OCI-LY7 (cell line): Measurements from ENCODE around the gene FDPS. TPM values are rescaled to one million over a fixed set of nuclear protein-coding genes. Genes with fewer than 3 reads are reported as not detected.

Source experiments
- BruUV-seq: library from RNA; stranded (reverse); fragments of 400-500 nt; replicated peaks from 2 replicates; lab custom pipeline; 2021; lab: Mats Ljungman, UMichigan
- CTCF ChIA-PET: fragments of 300-600 bp; sonication (Branson Sonifier 250); formaldehyde crosslinking; loops from one replicate; lab custom pipeline; 2022; ENCODE audit warnings: antibody characterized with exemption; ENCODE audit not compliant: unreplicated experiment; lab: Charles Lee
- POLR2A ChIA-PET: fragments of 300-600 bp; sonication (Branson Sonifier 250); formaldehyde crosslinking; loops from one replicate; lab custom pipeline; 2022; ENCODE audit warnings: antibody characterized with exemption; lab: Charles Lee
- DNase-seq: peaks from one replicate; pipeline ENCODE4 v3.0.0-alpha.2; 2015; ENCODE audit warnings: low spot score
- H2AFZ ChIP-seq: fragments of 200-600 bp; sonication (generic), shearing (Covaris generic); 2 replicates; pipeline ENCODE4 v1.6.1; 2014; ENCODE audit warnings: mild to moderate bottlenecking, antibody characterized with exemption, low read length, moderate library complexity
- H3K27ac ChIP-seq: fragments of 200-600 bp; sonication (generic); 2 replicates; pipeline ENCODE4 v1.5.1; 2014; ENCODE audit warnings: mixed run types, low read depth, mild to moderate bottlenecking, moderate library complexity, low read length, inconsistent platforms; ENCODE audit not compliant: poor library complexity, severe bottlenecking
- H3K36me3 ChIP-seq: fragments of 200-600 bp; sonication (generic); 2 replicates; pipeline ENCODE4 v1.6.1; 2014; ENCODE audit warnings: mild to moderate bottlenecking, antibody characterized with exemption, low read length, moderate library complexity, mixed read lengths; ENCODE audit not compliant: insufficient read depth
- H3K4me1 ChIP-seq: fragments of 200-600 bp; sonication (generic); 2 replicates; pipeline ENCODE4 v1.5.1; 2014; ENCODE audit warnings: mild to moderate bottlenecking, low read length; ENCODE audit not compliant: insufficient read depth, poor library complexity, severe bottlenecking
- H3K4me2 ChIP-seq: fragments of 200-600 bp; sonication (generic); 2 replicates; pipeline ENCODE4 v1.6.1; 2014; ENCODE audit warnings: mild to moderate bottlenecking, low read length
- H3K4me3 ChIP-seq: fragments of 200-600 bp; sonication (generic); 2 replicates; pipeline ENCODE4 v1.5.1; 2014; ENCODE audit warnings: mild to moderate bottlenecking, low read depth, low read length; ENCODE audit not compliant: poor library complexity, severe bottlenecking
- H3K79me2 ChIP-seq: fragments of 200-600 bp; sonication (generic); 2 replicates; pipeline ENCODE4 v1.6.1; 2016; ENCODE audit warnings: low read depth, mild to moderate bottlenecking, low read length, moderate library complexity, mixed read lengths; ENCODE audit not compliant: insufficient read depth
- H3K9me2 ChIP-seq: fragments of 200-600 bp; sonication (generic); 2 replicates; pipeline ENCODE4 v1.6.1; 2016; ENCODE audit warnings: mild to moderate bottlenecking, low read length, mixed read lengths; ENCODE audit not compliant: insufficient read depth
- H3K9me3 ChIP-seq: fragments of 200-600 bp; sonication (generic); 2 replicates; pipeline ENCODE4 v1.6.1; 2014; ENCODE audit warnings: mild to moderate bottlenecking, mixed run types, low read length, mixed read lengths
- H4K20me1 ChIP-seq: fragments of 200-600 bp; sonication (generic); 2 replicates; pipeline ENCODE4 v1.6.1; 2014; ENCODE audit warnings: mild to moderate bottlenecking, antibody characterized with exemption, low read length, moderate library complexity, mixed read lengths; ENCODE audit not compliant: insufficient read depth
- EZH2phosphoT487 ChIP-seq: fragments of 200-600 bp; sonication (generic); IDR thresholded peaks from 2 replicates; pipeline ENCODE4 v1.6.1; 2018; ENCODE audit warnings: low read depth, borderline replicate concordance, mild to moderate bottlenecking, mixed run types, antibody characterized with exemption, low read length, moderate library complexity, mixed read lengths
- intact Hi-C: fragments of 100-400 bp; cut with micrococcal nuclease; formaldehyde crosslinking; loops from one replicate; pipeline ENCODE4 v1.10.0; 2022; ENCODE audit not compliant: unreplicated experiment
- total RNA-seq, 2 experiments: library from RNA; depleted of rRNA in 1 of 2; stranded (reverse); fragments of >200 nt in 1 of 2; shearing (Covaris generic) in 1 of 2; gene quantifications; 2 replicates each; pipeline ENCODE4 v1.2.3, GENCODE V29; 2014 to 2022
- TF ChIP-seq, protein P1 (sequence below): fragments of 200-600 bp; sonication (generic); conservative IDR thresholded peaks from 2 replicates; pipeline ENCODE4 v1.5.1; 2014; ENCODE audit warnings: mild to moderate bottlenecking, antibody characterized with exemption, low read length, moderate library complexity, mixed read lengths

The FDPS gene
- total RNA-seq, 2 experiments from 2014 or later, result 263 to 531 TPM

DNA sequence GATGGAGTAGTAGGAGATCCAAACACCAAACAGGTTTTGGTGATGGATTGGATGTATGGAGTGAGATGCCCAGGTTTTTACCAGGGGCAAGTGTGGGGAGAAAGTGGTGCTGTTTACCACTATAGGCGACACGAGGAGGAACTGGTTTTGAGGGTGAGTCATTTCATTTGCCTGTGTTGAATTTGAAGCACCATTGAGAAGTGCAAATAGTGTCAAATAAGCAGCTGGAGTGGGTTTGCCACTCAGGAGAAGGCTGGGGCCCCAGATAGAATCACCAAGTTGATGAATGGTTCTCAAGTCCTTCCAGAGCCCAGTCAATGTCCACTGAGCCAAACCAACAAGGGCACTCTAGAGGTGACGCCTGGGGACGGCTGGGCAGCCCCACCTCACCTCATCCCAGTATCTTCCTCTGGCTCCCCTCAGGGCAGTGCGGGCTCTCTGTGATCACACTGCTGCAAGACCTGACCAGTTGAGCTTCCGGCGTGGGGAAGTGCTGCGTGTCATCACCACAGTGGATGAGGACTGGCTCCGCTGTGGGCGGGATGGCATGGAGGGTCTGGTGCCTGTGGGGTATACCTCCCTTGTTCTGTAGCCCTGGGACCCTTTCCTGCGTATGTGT, 21.4 kb downstream of the FDPS start:
- H3K36me3 ChIP-seq, result peaks cover 30% of the 10 kb centered on the region
- ChIA-PET POLR2A (interaction anchor here (0.7 kb wide), 1 partner anchor 10 kb away, joined by 5 read pairs; no protein-coding TSS in a partner anchor), CTCF (no interaction called here)
- no peaks in the 10 kb centered on the region for H4K20me1 ChIP-seq
- H3K9me2 ChIP-seq, result no peaks in the 10 kb centered on the region
- H2AFZ ChIP-seq, result no peak overlapping the region
- no peaks in the 10 kb centered on the region for H3K4me1 ChIP-seq
- no peak overlapping the region for H3K27ac ChIP-seq
- TF ChIP-seq, protein P1, sequence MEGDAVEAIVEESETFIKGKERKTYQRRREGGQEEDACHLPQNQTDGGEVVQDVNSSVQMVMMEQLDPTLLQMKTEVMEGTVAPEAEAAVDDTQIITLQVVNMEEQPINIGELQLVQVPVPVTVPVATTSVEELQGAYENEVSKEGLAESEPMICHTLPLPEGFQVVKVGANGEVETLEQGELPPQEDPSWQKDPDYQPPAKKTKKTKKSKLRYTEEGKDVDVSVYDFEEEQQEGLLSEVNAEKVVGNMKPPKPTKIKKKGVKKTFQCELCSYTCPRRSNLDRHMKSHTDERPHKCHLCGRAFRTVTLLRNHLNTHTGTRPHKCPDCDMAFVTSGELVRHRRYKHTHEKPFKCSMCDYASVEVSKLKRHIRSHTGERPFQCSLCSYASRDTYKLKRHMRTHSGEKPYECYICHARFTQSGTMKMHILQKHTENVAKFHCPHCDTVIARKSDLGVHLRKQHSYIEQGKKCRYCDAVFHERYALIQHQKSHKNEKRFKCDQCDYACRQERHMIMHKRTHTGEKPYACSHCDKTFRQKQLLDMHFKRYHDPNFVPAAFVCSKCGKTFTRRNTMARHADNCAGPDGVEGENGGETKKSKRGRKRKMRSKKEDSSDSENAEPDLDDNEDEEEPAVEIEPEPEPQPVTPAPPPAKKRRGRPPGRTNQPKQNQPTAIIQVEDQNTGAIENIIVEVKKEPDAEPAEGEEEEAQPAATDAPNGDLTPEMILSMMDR, result no peak
- TF ChIP-seq EZH2phosphoT487, result no peak
- no peaks in the 10 kb centered on the region for H3K9me3 ChIP-seq
- H3K79me2 ChIP-seq, result no peaks in the 10 kb centered on the region
- BruUV-seq, result no TSS peak
- no peak overlapping the region for H3K4me3 ChIP-seq
- intact Hi-C loops, result no loop called here
- DNase-seq, result no peak
- no peak overlapping the region for H3K4me2 ChIP-seq

DNA sequence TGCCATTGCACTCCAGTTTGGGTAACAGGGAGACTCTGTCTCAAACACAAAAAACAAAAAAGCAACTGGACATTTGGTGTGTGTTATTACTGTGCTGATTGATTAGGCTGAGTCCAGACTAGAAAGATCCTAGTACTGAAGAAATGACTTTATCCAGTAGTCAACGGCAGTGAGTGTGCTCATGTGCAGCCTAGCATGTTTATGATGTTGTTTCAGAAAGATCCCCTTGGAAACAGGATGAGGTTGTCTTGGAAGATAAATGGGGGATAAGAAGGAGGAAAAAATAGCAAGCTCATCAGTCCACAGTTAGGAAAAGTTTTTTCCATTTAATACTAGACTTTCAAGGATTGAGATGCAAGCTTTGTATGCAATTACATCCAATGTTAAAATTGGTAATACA, 26.3 kb downstream of the FDPS start:
- Histone ChIP-seq H3K9me3 (no peaks in the 10 kb centered on the region), H2AFZ (no peak overlapping the region), H3K4me3 (no peak overlapping the region), H3K4me2 (no peak overlapping the region), H4K20me1 (no peaks in the 10 kb centered on the region), H3K9me2 (no peaks in the 10 kb centered on the region), H3K36me3 (peaks cover 72% of the 10 kb centered on the region), H3K27ac (no peak overlapping the region), H3K4me1 (no peaks in the 10 kb centered on the region), H3K79me2 (no peaks in the 10 kb centered on the region)
- no peak for TF ChIP-seq EZH2phosphoT487
- TF ChIP-seq, protein P1, result no peak
- no peak for DNase-seq
- ChIA-PET POLR2A (interaction anchor here (0.6 to 1.1 kb wide), 2 partner anchors 9 to 155 kb away, joined by 3 to 5 read pairs; no protein-coding TSS in a partner anchor), CTCF (no interaction called here)
- intact Hi-C loops, result no loop called here
- no TSS peak for BruUV-seq

DNA sequence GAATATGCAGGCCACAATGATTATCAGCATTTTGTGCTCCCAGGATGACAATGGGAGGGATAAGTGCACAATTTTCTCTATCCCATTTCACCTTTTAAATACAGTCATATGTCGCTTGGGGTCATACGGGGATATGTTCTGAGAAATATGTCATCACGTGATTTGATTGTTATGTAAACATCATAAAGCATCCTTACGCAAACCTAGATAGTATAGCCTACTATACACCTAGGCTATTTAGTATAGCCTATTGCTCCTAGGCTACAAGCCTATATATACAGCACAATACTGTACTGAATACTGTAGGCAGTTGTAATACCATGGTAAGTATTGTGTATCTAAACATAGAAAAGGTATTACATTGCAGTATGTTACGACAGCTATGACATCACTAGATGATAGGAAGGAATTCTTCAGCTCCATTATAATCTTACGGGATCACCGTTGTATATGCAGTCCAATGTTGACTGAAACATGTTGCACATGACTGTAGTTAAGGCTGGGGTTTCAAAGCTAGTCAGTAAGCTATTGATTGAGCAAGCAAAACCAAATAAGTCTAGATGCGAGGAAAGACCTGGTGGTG, 30.9 kb downstream of the FDPS start:
- H3K36me3 ChIP-seq, result peaks cover 93% of the 10 kb centered on the region
- no peak for DNase-seq
- no peaks in the 10 kb centered on the region for H4K20me1 ChIP-seq
- CTCF ChIA-PET, result no interaction called here
- no peaks in the 10 kb centered on the region for H3K4me1 ChIP-seq
- no peaks in the 10 kb centered on the region for H3K9me2 ChIP-seq
- POLR2A ChIA-PET, result interaction anchor here (0.5 to 1.1 kb wide), 4 partner anchors 10 to 470 kb away, joined by 3 to 5 read pairs (median 3); no protein-coding TSS in a partner anchor
- BruUV-seq, result no TSS peak
- H3K4me3 ChIP-seq, result no peak overlapping the region
- no peak overlapping the region for H3K27ac ChIP-seq
- H2AFZ ChIP-seq, result no peak overlapping the region
- intact Hi-C loops, result no loop called here
- TF ChIP-seq, protein P1, result no peak
- TF ChIP-seq EZH2phosphoT487, result no peak
- no peaks in the 10 kb centered on the region for H3K79me2 ChIP-seq
- H3K9me3 ChIP-seq, result no peaks in the 10 kb centered on the region
- H3K4me2 ChIP-seq, result no peak overlapping the region
